A204.1 (cell line): ENCODE results near the gene SMAD7.

ENCODE experiments used
- FAIRE-seq: peaks from 2 replicates; lab custom pipeline; 2012; peaks lifted over from hg19 to GRCh38; lab: Jason Lieb, UNC

The SMAD7 gene

GRCh38 chr18:48959921-48960920, 9.5 kb upstream of the SMAD7 start:
- no peak for FAIRE-seq

GRCh38 chr18:48959551-48959920, 8.8 kb upstream of the SMAD7 start:
- FAIRE-seq: no peak

- FAIRE-seq: no peak
These were observed 8.2 kb upstream of the SMAD7 start for GRCh38 chr18:48958951-48959350.

- FAIRE-seq: no peak
These were observed 6.9 kb upstream of the SMAD7 start for GRCh38 chr18:48957616-48958015.

GRCh38 chr18:48957136-48957535, 6.4 kb upstream of the SMAD7 start:
- FAIRE-seq: no peak

- FAIRE-seq: no peak
These were observed 5.6 kb upstream of the SMAD7 start for GRCh38 chr18:48956356-48956755.

GRCh38 chr18:48955830-48956261, 5.1 kb upstream of the SMAD7 start:
- no peak for FAIRE-seq

GRCh38 chr18:48954886-48955819, 4.4 kb upstream of the SMAD7 start:
- FAIRE-seq: no peak

- no peak for FAIRE-seq
These were observed 2.4 kb upstream of the SMAD7 start for GRCh38 chr18:48953104-48953706.

GRCh38 chr18:48952287-48953103, 1.7 kb upstream of the SMAD7 start:
- no peak for FAIRE-seq

GRCh38 chr18:48951448-48952286, 902 bp upstream of the SMAD7 start:
- FAIRE-seq: no peak

GRCh38 chr18:48949606-48950535, 894 bp downstream of the SMAD7 start:
- no peak for FAIRE-seq

GRCh38 chr18:48949050-48949605, 1.6 kb downstream of the SMAD7 start:
- no peak for FAIRE-seq

GRCh38 chr18:48948112-48949049, 2.4 kb downstream of the SMAD7 start:
- FAIRE-seq: no peak

GRCh38 chr18:48947560-48947959, 3.2 kb downstream of the SMAD7 start:
- no peak for FAIRE-seq

- FAIRE-seq: no peak
These were observed 3.7 kb downstream of the SMAD7 start for GRCh38 chr18:48947092-48947491.

GRCh38 chr18:48946329-48946835, 4.4 kb downstream of the SMAD7 start:
- FAIRE-seq: no peak

GRCh38 chr18:48945953-48946217, 4.9 kb downstream of the SMAD7 start:
- no peak for FAIRE-seq
